Ramos (cell line): ENCODE results near the gene PCNX3.

ENCODE experiments used
- in situ Hi-C: fragments of 300-500 bp; cut with MboI; formaldehyde crosslinking; loops from one replicate; pipeline ENCODE4 v1.14.3; 2022; ENCODE audit warnings: low sequenced_read_pairs; ENCODE audit not compliant: unreplicated experiment

Gene PCNX3

DNA sequence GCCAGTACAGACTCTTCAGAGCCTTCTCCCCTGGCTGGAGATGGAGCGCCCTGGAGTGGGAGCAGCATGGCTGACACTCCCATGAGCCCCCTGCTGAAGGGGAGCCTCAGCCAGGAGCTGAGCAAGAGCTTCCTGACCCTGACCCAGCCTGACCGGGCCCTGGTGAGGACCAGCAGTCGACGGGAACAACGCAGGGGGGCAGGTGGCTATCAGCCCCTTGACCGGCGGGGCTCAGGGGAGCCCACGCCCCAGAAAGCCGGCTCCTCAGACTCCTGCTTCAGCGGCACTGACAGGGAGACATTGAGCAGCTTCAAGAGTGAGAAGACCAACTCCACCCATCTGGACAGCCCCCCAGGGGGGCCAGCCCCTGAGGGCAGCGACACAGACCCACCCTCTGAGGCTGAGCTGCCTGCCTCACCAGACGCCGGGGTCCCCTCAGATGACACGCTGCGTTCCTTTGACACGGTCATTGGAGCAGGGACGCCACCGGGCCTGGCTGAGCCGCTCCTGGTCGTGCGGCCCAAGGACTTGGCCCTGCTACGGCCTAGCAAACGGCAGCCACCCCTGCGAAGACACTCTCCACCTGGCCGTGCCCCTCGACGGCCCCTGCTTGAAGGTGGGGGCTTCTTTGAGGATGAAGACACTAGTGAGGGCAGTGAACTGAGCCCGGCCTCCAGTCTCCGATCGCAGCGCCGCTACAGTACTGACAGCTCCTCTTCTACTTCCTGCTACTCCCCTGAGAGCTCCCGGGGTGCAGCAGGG is 2.6 kb downstream of the PCNX3 start:
- in situ Hi-C loops: no loop called here

DNA sequence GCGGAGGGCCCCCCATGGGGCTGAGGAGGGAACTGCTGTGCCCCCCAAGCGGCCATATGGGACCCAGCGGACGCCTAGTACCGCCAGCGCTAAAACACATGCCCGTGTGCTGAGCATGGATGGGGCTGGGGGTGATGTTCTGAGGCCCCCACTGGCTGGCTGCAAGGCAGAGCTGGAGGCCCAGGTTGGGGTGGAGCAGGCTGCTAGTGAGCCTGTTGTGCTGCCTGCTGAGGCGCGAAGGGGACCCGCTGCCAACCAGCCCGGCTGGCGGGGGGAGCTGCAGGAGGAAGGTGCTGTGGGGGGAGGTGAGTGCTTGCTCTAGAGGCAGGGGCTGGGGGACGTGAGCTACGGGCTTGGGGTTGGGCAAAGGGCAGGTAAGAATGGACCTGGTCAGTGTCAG is 3.2 kb downstream of the PCNX3 start:
- in situ Hi-C loops: no loop called here

DNA sequence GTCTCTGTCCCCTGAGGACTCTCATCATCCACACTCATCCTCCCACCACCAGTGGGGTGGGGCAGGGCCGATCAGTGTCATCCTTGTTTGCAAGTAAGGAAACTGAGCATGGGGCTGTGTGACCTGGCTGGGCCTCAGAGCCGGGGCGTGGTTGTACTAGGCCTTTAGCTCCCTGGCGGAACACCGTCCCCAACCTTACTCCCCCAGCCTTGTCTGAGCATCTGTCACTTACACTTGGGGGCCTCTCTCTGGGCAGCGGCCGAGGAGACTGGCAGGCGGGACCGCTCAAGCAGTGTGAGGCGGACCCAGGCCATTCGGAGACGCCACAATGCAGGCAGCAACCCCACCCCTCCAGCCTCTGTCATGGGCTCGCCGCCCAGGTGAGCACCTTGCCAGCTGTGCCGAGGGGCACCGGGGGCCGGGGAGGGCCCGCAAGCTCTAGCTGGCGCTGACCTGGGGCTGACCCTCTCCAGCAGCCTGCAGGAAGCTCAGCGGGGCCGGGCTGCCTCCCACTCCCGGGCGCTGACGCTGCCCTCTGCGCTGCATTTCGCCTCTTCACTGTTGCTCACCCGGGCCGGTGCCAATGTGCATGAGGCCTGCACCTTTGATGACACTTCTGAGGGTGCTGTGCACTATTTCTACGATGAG is 3.8 kb downstream of the PCNX3 start:
- in situ Hi-C loops: no loop called here

DNA sequence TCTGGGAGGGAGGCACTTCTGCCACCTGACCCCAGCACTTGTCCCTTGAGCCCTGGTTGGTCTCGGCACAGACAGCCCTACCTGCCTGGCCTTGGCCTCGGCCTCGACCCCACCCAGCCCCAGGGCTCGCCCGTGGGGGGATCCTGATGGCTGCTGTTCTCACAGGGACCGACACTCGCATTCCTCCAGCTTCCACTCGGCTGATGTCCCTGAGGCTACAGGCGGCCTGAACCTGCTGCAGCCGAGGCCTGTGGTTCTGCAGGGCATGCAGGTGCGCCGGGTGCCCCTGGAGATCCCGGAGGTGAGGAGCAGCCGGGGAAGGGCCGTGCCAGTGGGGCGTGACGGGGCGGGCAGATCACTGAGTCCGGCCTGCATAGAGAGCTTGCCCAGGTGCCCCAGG is 5.1 kb downstream of the PCNX3 start:
- in situ Hi-C loops: no loop called here

DNA sequence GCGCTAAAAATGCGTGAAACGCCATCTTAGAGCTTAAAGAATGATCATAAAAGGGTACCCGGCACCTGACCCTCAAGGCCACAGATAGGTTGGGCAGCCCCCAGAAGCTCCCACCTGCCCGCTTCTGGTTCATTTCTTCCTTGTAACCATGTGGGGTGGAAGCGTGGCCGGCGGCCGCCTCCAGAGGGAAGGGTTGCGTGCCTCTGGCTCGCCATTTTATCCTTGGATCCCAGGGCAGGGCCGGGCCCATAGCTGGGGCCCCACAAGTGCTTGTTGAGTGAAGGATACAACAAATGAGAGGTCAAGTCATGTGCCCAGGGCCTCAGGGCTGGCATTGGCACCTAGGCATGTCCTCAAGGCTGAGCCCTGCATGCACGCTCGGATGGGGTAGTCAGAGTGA is 5.9 kb downstream of the PCNX3 start:
- in situ Hi-C loops: no loop called here

DNA sequence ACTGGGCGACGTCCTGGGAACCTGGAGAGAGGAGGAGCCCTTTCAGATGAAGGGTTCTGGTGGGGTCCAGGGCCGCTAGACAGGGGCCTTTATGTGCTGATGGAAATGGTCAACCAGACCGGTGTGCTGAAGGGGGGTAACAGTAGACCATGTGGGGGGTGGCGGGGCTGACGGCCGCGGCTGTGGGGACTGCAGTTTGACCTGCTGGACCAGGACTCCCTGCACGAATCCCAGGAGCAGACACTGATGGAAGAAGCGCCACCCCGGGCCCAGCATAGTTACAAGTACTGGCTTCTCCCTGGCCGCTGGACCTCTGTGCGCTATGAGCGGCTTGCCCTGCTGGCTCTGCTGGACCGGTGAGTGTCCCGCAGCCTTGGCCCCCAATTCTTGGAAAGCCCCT is 6.4 kb downstream of the PCNX3 start:
- in situ Hi-C loops: no loop called here

DNA sequence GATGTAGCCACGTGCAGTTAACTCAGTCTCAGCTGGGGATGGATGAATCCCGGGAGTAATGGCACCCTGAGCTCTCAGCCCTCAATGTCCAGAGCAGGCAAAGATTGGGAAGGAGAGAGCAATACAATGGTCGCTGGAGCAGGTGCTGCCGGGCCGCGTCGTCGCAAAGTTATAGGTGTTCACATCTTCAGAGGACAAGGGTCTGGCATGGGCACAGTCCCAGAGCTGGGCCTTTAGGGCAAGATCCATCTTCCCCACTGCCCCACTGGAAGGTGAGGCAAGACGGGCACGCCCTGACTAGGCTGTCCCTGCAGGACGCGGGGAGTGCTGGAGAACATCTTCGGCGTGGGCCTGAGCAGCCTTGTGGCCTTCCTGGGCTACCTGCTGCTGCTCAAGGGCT is 7.6 kb downstream of the PCNX3 start:
- in situ Hi-C loops: no loop called here

DNA sequence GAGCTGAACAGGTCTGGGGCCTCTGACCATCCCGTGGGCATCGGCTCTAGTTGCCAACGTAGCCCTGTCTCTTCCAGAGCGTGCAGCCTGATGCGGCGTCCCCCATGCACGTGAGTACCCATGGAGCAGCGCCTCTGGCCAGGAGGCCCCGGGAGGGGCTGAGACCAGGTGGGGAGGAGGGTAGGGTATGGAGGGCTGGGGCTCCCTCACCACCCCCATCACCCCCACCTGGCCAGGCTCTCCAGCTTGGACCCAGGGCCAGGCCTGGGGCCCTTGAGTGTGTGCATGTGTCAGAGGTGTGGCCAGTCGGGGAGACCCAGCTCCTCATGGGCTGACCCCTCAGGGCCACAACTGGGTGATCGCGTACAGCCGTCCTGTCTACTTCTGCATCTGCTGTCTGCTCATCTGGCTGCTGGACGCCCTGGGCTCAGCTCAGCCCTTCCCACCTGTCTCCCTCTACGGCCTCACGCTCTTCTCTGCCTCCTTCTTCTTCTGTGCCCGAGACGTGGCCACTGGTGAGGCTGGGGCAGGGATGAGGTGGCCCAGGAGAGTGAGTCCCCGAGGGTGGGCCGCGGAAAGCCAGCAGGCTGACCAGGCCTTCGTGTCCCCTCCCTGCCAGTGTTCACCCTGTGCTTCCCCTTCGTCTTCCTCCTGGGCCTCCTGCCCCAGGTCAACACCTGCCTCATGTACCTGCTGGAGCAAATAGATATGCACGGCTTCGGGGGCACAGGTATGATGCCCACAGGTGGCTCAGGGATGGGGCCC is 8.5 kb downstream of the PCNX3 start:
- in situ Hi-C loops: no loop called here

DNA sequence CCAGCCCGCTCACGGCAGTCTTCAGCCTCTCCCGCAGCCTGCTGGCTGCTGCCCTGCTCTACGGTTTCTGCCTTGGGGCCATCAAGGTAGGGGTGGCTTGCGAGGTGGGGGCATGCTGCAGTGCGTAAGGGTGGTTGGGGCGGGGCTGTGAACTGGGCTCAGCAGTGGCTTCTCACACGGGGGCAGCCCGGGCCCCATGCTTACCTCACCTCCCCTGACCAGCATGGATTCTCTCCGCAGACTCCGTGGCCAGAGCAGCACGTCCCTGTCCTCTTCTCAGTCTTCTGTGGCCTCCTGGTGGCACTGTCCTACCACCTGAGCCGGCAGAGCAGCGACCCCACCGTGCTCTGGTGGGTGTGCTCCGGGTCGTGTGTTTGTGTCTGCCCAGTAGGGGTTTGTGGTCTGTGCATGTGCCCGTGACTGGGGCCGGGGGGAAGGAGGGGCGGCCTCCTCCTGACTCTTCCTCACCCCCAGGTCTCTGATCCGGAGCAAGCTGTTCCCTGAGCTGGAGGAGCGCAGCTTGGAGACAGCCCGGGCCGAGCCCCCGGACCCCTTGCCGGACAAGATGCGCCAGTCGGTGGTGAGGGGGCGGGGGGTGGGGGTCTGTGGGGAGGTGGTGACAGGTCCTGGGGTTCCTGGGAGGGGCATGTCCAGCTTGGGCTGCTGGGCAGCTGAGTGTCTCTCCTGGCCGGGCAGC is 9.5 kb downstream of the PCNX3 start:
- in situ Hi-C loops: no loop called here

DNA sequence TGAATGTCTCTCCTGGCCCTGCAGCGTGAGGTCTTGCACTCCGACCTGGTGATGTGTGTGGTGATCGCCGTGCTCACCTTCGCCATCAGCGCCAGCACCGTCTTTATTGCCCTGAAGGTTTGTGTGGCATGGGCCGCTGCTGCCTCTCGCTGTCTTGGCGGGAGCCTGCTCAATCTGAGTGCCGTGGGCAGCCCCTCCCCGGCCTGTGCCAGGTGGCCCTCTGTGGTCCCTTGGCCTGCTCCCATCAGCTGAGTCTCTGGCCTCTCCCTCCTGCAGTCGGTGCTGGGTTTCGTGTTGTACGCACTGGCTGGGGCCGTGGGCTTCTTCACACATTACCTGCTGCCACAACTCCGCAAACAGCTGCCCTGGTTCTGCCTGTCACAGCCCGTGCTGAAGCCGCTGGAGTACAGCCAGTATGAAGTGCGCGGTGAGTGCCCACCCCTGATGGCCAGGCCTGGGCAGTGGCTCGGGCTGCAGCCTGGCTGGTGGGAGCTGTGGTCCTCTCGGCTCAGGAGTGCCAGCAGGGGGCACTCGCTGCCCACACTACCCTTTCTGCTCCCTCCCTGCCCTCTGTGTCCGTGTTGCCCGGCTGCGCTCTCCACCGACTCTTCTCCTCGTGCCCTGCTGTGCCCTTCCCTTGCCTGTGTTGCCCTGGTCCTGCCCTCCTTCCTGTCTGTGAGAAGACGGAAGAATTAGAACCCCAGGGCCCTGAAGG is 10.2 kb downstream of the PCNX3 start:
- in situ Hi-C loops: no loop called here

DNA sequence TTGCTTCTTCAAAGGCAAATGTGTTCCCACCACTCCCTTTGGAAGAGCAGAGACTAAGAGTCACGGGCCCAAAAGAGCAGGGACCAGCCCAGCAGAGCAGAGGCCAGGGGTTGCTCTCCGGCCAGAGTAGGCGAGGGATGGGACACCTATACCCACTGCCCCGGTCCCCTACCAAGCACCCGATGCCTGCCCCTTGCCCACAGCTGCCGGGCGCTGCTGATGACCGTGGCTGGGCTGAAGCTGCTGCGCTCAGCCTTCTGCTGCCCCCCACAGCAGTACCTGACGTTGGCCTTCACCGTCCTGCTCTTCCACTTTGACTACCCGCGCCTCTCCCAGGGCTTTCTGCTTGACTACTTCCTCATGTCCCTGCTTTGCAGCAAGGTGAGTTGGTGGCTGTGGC is 11.6 kb downstream of the PCNX3 start:
- in situ Hi-C loops: no loop called here

DNA sequence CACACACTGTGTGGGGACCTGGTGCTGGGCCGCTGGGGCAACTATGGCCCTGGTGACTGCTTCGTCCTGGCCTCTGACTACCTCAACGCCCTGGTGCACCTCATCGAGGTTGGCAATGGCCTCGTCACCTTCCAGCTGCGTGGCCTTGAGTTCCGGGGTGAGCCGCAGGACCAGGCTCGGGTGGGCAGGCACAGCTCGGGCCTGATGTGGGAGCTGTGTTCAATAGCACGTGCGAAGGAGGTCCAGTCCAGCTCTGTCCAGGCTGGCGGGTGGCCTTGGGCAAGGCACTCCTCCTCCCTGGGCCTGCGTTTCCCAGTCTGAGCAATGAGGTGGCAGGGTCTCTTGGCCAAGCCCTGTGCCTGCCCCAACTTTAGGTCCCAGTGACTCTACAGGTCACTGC is 14.0 kb downstream of the PCNX3 start:
- in situ Hi-C loops: no loop called here

DNA sequence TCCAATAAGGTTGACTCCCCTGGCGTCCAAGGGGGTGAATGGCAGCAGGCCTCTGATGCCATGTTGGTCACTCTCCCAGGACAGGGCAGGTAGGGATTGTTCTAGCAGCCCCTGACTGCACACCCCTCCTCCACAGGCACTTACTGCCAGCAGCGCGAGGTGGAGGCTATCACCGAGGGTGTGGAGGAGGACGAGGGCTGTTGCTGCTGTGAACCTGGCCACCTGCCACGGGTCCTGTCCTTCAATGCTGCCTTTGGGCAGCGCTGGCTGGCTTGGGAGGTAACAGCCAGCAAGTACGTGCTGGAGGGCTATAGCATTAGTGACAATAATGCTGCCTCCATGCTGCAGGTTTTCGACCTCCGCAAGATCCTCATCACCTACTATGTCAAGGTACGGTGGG is 14.6 kb downstream of the PCNX3 start:
- in situ Hi-C loops: no loop called here

DNA sequence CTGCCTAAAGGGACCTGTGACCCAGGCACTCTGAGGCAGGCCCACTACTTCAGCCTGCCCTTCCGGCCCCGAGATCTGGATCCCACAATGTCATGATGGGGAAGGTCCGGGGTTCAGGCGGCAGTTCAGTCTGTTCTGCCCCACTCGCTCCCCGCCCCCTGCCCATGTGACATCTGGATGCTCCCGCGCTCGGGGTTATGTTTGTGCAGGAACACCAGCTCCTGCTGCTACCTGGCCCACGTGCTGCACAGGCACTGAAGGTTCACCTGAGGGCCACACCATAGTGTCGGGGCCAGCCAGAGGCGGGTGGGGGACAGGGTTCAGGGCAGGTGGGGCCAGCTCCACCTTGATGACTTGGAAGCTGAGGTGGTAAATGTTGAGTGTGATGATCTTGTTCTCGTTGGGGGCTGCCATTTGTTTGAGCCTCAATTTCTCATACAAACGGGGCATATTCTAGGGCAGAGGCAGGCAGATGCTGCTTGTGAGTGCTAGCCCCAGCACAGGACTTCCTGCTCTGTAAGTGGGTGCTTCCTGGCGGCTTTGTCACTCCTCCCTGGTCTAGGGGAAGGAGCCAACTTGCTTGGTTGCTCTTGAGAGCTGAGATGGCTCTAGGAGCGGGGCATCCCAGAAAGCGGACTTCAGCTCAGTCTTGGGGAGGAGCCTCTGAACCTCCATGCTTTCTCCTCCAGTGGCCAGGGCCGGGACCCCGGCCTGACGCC is 18.0 kb downstream of the PCNX3 start:
- in situ Hi-C loops: no loop called here

DNA sequence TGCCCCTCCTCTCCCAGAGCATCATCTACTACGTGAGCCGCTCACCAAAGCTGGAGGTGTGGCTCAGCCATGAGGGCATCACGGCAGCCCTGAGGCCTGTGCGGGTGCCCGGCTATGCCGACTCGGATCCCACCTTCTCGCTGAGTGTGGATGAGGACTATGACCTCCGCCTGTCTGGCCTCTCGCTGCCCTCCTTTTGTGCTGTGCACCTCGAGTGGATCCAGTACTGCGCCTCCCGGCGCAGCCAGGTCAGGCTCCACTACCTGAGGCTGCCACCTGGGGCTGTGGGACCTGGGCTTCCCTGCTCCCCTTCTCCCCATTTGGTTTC is 18.5 kb downstream of the PCNX3 start:
- in situ Hi-C loops: no loop called here

DNA sequence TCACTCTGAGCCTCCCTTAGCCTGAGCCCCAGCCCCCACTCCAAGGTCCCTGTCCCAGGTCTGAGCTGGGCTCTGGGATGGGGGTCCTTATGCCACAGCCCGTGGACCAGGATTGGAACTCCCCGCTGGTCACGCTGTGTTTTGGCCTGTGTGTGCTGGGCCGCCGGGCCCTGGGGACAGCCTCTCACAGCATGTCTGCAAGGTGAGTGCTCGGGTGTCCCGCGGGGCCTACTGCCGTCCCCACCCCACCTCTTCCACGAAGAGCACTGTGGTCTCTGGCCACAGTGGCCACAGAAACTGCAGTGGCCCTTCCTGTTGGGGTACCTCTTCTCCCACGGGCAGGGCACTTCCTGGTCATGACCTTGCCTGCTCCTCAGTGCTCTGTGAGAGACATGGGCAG is 18.9 kb downstream of the PCNX3 start:
- in situ Hi-C loops: no loop called here

DNA sequence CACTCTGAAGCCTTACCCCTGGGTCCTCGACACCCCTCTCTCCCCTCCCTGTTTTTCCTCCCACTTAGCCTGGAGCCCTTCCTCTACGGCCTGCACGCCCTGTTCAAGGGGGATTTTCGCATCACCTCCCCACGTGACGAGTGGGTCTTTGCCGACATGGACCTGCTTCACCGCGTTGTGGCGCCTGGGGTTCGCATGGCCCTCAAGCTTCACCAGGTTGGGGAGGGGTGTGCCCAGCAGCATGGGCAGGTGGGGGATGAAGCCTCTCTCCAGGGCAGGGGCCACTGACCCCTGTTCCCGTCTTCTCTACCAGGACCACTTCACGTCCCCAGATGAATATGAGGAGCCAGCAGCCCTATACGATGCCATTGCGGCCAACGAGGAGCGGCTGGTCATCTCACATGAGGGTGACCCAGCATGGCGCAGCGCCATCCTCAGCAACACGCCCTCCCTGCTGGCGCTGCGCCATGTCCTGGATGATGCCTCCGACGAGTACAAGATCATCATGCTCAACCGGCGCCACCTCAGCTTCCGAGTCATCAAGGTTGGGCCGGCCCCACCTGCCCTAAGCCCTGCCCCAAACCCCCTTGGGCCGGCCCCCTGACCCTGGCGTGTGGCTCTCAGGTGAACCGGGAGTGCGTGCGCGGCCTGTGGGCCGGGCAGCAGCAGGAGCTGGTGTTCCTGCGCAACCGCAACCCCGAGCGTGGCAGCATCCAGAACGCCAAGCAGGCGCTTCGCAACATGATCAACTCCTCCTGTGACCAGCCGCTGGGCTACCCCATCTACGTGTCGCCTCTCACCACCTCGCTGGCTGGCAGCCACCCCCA is 19.5 kb downstream of the PCNX3 start:
- in situ Hi-C loops: no loop called here

DNA sequence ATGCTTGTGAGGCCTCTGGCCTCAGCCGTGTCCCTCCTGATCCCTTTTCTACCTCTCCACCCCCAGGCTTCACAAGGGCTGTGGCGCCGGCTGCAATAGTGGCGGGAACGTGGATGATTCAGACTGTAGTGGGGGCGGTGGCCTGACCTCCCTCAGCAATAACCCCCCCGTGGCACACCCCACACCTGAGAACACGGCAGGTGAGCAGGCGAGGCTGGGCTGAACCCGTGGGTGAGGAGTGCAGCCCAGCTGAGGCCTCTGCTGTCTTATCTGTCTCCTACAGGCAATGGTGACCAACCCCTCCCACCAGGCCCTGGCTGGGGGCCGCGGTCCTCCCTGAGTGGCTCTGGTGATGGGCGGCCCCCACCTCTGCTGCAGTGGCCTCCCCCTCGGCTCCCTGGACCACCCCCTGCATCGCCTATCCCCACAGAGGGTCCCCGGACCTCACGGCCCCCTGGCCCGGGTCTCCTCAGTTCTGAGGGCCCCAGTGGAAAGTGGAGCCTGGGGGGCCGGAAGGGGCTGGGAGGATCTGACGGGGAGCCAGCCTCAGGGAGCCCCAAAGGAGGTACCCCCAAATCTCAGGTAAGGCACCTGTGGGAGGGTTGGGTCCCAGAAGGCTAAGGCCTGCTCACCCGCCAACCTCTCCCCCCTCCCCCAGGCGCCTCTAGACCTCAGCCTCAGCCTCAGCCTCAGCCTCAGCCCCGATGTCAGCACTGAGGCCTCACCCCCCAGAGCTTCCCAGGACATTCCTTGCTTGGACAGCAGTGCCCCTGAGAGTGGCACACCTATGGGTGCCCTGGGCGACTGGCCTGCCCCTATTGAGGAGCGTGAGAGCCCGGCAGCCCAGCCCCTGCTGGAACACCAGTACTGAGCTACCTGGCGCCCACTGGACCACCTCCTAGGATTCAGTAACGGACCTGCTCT is 20.8 kb downstream of the PCNX3 start:
- in situ Hi-C loops: no loop called here
